ENCODE data around the gene GNG12. TPM values are rescaled to one million over a fixed set of nuclear protein-coding genes. Genes with fewer than 3 reads are reported as not detected.

The GNG12 gene
- total RNA-seq, 6 donors from 2014 or later: 14.3 to 54.6 (median 45.1) TPM

DNA sequence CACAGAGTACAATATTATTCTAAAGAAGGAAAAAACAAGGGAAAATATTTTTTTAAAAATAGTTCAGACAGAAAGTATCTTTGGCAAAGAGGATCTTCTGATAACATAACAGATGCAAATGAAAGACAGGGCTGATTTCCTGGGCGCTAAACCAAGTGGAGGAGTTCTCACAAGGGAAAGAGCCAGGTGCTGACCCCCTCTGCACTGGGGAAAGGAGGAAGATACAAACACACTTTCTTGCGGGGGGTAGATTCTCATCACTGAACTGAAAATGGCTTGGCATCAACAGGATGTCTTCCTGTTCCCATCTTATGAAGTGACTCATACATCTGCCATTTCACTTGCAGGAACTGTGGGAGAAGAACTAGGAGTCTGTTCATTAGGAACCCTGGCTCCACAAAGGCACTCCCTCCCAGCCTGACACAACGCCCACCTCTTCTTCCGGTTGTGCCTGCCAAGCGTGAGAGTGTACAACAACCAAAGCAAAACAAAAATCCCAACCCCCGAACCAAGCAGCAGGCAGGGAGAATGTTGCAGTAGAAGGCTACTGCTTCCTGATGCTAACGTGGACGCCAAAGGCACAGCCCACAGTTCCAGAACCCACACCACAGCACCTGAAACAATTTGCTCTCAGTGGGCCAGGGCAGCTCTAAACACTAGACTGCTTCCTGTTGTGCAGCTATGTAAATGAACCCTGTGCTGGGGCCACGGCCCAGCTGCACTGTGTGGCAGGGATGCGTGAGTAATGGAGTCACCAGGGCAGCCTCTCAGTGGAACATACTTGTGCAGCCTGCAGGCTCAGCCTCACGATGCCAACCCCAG is 97.2 kb downstream of the GNG12 start:
- 30 to 31% methylated on average over 9 to 11 of the region's 11 CpGs for WGBS, 2 donors
- Histone ChIP-seq H3K27me3 (no peaks in the 10 kb centered on the region), H3K4me3 (peak overlapping the region in 1 of 4 donors; percentile 21), H3K36me3 (no peaks in the 10 kb centered on the region), H3K9me3 (no peaks in the 10 kb centered on the region), H3K4me1 (peaks cover 12 to 29% (median 21%) of the 10 kb centered on the region in 4 donors), H3K27ac (peak overlapping the region; percentile 38 to 79 (median 71))
- DNase-seq: peak; percentile 41 to 50
- peak; percentile 68 to 86 for ATAC-seq (ENCODE audit: low FRiP score in 2 of 2)
- TF ChIP-seq POLR2A (IDR thresholded peaks at IDR 0.05): no peak
- TF ChIP-seq, protein P1, sequence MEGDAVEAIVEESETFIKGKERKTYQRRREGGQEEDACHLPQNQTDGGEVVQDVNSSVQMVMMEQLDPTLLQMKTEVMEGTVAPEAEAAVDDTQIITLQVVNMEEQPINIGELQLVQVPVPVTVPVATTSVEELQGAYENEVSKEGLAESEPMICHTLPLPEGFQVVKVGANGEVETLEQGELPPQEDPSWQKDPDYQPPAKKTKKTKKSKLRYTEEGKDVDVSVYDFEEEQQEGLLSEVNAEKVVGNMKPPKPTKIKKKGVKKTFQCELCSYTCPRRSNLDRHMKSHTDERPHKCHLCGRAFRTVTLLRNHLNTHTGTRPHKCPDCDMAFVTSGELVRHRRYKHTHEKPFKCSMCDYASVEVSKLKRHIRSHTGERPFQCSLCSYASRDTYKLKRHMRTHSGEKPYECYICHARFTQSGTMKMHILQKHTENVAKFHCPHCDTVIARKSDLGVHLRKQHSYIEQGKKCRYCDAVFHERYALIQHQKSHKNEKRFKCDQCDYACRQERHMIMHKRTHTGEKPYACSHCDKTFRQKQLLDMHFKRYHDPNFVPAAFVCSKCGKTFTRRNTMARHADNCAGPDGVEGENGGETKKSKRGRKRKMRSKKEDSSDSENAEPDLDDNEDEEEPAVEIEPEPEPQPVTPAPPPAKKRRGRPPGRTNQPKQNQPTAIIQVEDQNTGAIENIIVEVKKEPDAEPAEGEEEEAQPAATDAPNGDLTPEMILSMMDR (IDR thresholded peaks at IDR 0.05): no peak
- peak in 1 of 4 donors; percentile 12 for TF ChIP-seq EP300 (IDR thresholded peaks at IDR 0.05)
- peak; percentile 50 to 54 for TF ChIP-seq POLR2AphosphoS5 (IDR thresholded peaks at IDR 0.05)

DNA sequence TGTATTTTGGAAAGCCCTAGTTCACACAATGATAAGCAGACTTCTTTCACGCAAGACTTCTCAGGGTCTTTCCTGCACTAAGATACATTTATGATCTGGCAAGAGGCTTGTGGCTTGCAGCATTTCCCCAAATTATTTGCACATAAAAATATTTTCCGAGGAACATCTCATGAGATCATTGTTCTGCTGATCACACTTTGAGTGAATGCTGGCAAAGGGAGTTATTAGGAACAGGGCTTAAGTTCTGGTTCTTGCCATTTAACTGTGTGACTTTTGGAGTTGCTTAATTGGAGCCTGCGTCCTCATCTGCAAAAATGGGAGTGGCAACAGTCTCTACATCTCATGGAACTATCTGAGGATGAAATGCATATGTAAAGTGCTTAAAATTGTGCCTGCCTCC is 98.1 kb downstream of the GNG12 start:
- peaks cover 12 to 29% (median 21%) of the 10 kb centered on the region in 4 donors for H3K4me1 ChIP-seq
- H3K27ac ChIP-seq: peak overlapping the region in 3 of 4 donors; percentile 71 to 79 (median 71)
- no peaks in the 10 kb centered on the region for H3K27me3 ChIP-seq
- TF ChIP-seq, protein P1 (IDR thresholded peaks at IDR 0.05): no peak
- TF ChIP-seq POLR2AphosphoS5 (IDR thresholded peaks at IDR 0.05) (no peak), EP300 (IDR thresholded peaks at IDR 0.05) (no peak), POLR2A (IDR thresholded peaks at IDR 0.05) (no peak)
- no peaks in the 10 kb centered on the region for H3K36me3 ChIP-seq
- H3K9me3 ChIP-seq: no peaks in the 10 kb centered on the region
- H3K4me3 ChIP-seq: no peak overlapping the region
- ATAC-seq (ENCODE audit: low FRiP score in 2 of 2) (no peak), DNase-seq (no peak)
- WGBS, 2 donors: 62 to 65% methylated on average over 3 of the region's 3 CpGs

DNA sequence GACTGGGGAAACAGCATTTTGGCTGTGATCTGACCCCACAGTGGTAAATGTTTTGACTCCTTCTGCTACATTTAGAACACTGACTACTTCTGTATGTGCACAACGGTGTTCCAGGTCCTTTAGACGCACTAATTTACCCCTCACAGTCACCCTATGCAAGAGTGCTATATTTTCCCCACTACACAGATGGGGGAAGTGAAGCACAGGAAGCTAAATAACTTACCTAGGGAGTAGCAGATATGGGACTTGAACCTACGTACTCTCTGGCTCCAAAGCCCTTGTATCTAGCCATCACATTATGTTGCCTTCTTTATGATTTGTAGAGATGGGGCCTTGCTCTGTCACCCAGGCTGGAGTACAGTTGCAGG is 99.0 kb downstream of the GNG12 start:
- TF ChIP-seq EP300 (IDR thresholded peaks at IDR 0.05) (no peak), POLR2A (IDR thresholded peaks at IDR 0.05) (no peak), POLR2AphosphoS5 (IDR thresholded peaks at IDR 0.05) (no peak)
- TF ChIP-seq, protein P1 (IDR thresholded peaks at IDR 0.05): no peak
- H3K9me3 ChIP-seq: no peaks in the 10 kb centered on the region
- ATAC-seq (ENCODE audit: low FRiP score in 2 of 2) (no peak), DNase-seq (no peak)
- 69 to 86% methylated on average over 3 of the region's 3 CpGs for WGBS, 2 donors
- no peaks in the 10 kb centered on the region for H3K27me3 ChIP-seq
- H3K27ac ChIP-seq: no peak overlapping the region
- H3K36me3 ChIP-seq: no peaks in the 10 kb centered on the region
- peaks cover 12 to 29% (median 21%) of the 10 kb centered on the region in 4 donors for H3K4me1 ChIP-seq
- H3K4me3 ChIP-seq: no peak overlapping the region

DNA sequence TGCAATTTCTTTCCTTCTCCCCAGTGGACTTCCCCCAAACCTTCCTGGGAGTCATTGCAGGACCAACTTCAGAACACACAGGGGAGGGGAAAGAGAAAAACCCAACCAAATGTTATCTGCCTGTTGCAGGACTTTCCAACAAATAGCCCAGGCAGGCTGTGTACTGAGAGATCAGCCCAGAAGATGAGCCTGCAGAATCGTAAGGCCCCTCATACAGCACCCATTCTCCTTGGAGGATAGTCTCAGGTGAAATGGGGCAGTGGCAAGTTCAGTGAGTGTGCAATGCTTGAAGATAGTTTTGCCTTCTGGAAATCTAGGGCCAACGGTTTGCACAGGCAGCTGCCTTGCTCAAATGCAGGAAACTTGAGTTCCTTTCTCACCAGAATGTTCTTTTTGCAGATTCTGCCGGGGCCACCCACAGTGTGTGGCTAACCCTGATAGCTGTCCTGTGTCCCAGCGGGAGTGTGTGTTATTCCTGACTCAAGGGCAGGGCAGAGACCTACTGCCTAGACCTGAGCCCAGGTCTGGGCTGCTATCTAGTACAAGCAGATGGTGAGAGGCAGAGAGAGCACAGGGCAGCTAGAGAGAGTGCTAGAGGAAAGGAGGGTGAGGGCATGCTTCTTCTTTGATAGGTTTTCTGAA is 99.5 kb downstream of the GNG12 start:
- Histone ChIP-seq H3K27ac (no peak overlapping the region), H3K9me3 (no peaks in the 10 kb centered on the region), H3K27me3 (no peaks in the 10 kb centered on the region), H3K4me1 (peaks cover 12 to 29% (median 21%) of the 10 kb centered on the region in 4 donors), H3K36me3 (no peaks in the 10 kb centered on the region), H3K4me3 (no peak overlapping the region)
- TF ChIP-seq POLR2AphosphoS5 (IDR thresholded peaks at IDR 0.05) (no peak), EP300 (IDR thresholded peaks at IDR 0.05) (no peak), POLR2A (IDR thresholded peaks at IDR 0.05) (no peak)
- TF ChIP-seq, protein P1 (IDR thresholded peaks at IDR 0.05): no peak
- WGBS, 2 donors: 42 to 56% methylated on average over 4 of the region's 4 CpGs
- no peak for DNase-seq
- ATAC-seq (ENCODE audit: low FRiP score in 2 of 2): no peak

Data from upper lobe of left lung (tissue), 6 donors.